ENCODE results near the gene TSPAN16.
"Not testable (repeated sequence)": the region's sequence is repeated elsewhere in the genome, so short reads cannot be mapped to it uniquely, and the experiment has no call there.

TSPAN16 gene

DNA sequence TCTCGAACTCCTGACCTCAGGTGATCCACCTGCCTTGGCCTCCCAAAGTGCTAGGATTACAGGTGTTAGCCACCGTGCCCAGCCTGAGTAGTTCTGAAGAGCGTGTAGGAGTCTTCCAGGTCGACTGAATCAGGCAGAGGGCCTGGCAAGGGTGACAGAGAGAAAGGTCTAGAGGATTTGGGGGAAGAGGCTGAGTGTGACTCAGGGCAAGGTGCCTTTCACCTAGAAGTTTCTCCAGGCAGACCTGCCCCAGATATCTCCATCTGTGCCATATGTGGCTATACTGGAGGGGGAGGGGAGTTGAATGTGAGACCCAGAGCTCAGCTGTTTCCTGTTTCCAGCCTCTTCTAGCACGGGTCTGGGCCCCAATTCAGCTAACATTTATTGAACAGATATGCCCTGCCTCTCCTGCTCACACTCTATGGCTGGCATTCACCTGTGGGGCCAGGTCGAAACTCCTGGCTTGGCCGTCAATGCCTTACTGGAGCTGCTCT is 51.6 kb downstream of the TSPAN16 start:
- DNase-seq = no peak

- DNase-seq = no peak
Observed at GRCh38 chr19:11349171-11349570, 53.2 kb downstream of the TSPAN16 start.

- DNase-seq = not testable (repeated sequence)
Observed at GRCh38 chr19:11354102-11354501, 58.1 kb downstream of the TSPAN16 start.

- peak; percentile 94 for DNase-seq
Observed at GRCh38 chr19:11355160-11356073, 59.5 kb downstream of the TSPAN16 start, which contains the start of gene PLPPR2. PLPPR2 (plus strand) TSS chr19:11355432; CDS start chr19:11357674, 2,242 bp downstream.

GRCh38 chr19:11356074-11356397 is 60.1 kb downstream of the TSPAN16 start:
- DNase-seq = no peak

- DNase-seq = no peak
Observed at GRCh38 chr19:11356676-11357550, 61.0 kb downstream of the TSPAN16 start.

GRCh38 chr19:11359421-11359820 is 63.5 kb downstream of the TSPAN16 start:
- DNase-seq = no peak

- DNase-seq = peak; percentile 58
Observed at GRCh38 chr19:11361037-11361770, 65.2 kb downstream of the TSPAN16 start.

DNA sequence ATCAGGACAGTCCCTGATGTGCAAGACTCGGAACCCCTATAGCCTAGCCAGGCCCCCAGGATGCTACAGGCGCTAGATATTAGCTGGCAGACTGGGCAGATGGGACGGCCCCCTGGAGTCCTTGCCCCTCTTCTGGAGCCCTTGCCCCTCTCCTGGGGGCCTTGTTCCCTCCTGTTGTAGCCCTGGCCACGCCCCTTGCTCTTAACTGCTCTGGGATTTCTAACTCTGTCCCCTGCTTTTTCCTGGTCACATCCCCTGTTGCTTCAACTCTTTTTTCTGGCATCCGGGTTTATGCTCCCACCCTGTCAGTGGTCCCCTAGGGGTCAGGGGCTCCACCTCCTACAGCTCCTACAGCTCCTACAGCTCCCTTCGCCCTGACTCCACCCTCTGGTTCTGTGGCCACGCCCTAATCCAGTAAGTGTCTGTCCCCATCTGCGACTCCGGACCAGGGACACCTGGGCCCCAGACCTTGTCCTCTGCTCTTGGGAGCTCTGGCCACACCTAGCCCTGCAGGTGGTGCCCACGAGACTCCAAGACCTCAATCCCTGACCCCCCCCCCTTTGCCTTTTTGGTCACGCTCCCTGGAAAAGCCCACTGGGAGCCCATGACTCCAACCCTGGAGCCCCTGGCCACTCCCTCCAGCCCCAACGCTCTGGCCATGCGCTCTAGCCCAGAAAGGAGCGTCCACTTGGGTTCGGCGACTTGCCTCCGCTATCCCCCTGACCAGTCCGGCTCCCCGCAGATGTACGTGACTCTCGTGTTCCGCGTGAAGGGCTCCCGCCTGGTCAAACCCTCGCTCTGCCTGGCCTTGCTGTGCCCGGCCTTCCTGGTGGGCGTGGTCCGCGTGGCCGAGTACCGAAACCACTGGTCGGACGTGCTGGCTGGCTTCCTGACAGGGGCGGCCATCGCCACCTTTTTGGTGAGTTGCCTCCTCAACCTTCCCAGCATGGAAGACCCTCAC is 66.1 kb downstream of the TSPAN16 start:
- no peak for DNase-seq

DNA sequence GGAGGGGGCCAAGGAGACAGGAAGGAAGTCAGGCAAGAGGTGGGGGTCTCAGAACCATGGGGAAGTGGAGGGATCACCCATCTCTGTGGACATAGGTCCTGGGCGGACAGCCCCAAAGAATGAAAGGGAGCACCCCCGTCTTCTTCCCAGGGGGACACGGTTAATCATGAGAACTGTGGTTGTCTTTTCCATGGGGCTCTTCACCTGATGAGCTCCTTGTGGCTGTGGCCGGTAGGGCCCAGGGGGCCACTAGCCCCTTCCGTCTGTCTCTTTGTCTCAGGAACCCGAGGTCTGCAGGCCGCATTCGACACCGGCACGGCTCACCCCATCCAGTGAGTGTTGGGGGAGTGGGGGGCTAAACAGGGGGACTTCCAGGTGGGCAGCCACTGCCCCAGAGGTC is 67.9 kb downstream of the TSPAN16 start:
- no peak for DNase-seq

DNA sequence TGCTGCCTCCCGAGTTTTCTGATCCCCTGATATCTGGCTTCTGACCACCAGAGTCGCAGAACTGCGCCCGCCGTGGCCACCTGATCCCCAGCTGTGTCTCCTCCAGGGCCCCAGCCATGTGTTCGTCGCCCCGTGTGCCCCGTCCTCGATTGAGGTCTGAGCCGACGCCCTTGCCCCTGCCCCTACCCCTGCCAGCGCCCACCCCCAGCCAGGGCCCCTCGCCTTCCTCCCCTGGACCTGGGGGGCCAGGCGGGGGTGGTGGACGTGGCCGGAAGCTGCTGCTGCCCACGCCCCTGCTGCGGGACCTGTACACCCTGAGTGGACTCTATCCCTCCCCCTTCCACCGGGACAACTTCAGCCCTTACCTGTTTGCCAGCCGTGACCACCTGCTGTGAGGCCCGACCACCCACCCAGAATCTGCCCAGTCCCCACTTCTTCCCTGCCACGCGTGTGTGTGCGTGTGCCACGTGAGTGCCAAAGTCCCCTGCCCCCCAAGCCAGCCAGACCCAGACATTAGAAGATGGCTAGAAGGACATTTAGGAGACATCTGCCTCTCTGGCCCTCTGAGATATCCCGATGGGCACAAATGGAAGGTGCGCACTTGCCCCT is 68.4 kb downstream of the TSPAN16 start:
- DNase-seq = no peak

DNA sequence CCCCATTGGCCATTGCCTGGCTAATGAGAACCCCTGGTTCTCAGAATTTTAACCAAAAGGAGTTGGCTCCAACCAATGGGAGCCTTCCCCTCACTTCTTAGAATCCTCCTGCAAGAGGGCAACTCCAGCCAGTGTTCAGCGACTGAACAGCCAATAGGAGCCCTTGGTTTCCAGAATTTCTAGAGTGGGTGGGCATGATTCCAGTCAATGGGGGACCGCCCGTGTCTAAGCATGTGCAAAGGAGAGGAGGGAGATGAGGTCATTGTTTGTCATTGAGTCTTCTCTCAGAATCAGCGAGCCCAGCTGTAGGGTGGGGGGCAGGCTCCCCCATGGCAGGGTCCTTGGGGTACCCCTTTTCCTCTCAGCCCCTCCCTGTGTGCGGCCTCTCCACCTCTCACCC is 69.0 kb downstream of the TSPAN16 start:
- DNase-seq = no peak

Data from activated CD4-positive, alpha-beta T cell treated with anti-CD3 and anti-CD28 coated beads for 48 hours (primary cell).